Measurements from ENCODE around the gene YY1.
A peak's percentile ranks its signal among the peaks of the same experiment; 100 is the strongest.
"Not testable (repeated sequence)": the region's sequence is repeated elsewhere in the genome, so short reads cannot be mapped to it uniquely, and the experiment has no call there.

The YY1 gene

DNA sequence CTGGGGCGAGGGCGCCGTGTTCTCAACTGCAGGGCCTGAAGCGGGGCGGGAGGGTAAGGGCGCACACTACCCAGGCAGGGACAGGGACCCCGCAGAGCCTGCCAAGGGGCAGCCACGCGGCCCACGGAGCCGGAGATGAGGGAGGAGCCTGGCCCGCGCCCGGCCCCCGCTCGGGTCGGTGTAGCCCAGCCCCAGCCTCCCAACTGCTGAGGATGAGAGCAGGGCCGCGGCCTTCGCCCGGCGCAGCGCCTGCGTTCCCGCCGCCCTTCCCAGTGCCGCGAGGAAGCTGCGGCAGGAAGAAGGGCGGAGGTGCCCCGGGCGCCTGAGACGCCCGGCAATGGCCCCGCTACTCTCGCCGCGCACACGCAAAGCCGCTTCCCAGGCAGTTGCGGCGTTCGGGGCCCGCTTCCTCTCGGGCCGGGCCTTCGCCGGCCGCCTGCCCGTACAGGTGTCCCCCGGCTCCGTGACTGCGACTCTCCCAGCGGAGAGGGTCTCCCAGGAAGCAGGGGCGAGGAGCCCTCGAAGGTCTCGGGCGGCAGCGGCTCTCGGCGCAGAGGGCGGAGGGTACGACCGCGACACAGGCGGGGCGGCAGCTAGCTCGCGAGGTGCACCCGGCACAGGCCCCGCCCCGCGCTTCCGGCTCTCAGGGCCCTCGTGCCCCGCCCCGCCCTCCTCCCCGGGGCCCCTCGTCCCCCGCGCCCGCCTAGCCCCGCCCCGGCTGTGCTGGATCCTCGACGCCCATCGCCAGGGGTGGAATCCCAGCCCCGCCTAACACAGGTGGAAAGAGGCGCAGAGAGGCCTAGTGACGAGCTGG lies 24.8 kb upstream of the YY1 start:
- peak; percentile 94 for DNase-seq

DNA sequence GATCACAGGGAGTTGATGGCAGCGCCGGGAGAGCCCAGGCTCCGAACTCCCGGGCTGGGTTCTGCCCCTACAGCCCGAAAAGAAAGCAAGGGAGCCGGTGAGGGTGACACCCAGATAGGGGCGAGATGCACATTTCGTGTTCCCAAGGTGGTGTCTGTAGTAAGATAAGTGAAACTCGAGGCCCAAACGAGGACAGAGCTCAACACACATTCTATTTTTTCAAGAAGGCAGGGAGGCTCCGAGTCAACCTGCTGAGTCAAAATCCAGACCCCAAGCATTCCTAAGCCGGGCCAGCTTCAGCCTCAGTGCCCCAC lies 24.2 kb upstream of the YY1 start:
- DNase-seq: no peak

DNA sequence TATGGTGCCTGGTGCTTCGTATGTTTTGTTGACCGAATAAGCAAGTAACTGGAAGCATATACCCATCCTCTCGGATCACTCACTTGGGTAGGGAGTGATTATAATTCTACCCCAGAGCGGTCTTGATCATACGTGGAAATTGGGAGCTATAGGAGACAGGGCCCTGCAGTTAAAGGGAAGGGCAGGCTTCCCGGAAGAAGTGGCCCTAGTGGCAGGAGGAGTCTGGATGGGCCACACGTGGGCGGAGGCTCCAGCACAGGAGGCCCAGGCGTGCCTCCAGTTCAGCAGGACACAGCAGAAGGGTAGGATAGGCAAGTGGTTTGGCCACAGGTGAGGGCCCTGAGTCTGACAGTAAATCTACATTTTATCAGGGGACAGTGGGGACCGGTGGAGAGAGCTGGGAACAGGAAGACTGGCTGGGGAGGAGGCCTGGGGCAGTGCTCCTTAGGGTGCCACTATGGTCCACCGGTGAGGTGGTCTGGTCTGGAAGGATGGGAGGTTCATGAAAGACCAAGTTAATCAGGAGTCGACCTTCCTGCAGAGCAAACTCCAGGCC lies 23.5 kb upstream of the YY1 start:
- no peak for DNase-seq

DNA sequence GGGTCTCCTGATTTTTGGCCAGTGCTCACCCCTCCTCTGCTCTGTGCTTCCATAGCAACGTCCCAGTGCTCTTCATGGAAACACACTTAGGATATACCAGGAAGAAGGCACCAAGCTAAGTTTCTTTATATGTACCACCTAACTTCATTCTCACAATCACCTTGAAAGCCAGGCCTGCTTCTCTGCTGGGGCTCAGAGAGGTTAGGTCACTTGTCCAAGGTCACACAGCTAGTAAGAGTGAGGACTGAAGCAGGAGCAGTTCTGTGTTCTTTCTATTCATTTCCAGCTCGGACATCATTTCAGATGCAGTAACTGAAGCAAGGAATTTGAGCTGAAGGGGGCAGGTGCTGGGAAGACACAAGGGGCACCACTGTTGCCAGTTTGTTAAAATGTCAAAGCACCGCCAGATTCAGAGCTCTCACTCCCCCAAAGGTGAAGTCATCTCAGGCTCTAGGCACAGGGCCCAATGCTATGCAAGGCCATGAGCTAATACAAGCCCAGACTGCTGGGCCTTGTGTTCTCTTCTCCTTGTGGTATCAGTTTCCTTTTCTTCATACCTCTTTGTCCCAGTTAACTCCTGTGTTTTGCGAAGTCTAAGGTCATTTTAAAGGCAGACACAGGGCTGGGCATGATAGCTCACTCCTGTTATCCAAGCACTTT lies 19.7 kb upstream of the YY1 start:
- no peak for DNase-seq

DNA sequence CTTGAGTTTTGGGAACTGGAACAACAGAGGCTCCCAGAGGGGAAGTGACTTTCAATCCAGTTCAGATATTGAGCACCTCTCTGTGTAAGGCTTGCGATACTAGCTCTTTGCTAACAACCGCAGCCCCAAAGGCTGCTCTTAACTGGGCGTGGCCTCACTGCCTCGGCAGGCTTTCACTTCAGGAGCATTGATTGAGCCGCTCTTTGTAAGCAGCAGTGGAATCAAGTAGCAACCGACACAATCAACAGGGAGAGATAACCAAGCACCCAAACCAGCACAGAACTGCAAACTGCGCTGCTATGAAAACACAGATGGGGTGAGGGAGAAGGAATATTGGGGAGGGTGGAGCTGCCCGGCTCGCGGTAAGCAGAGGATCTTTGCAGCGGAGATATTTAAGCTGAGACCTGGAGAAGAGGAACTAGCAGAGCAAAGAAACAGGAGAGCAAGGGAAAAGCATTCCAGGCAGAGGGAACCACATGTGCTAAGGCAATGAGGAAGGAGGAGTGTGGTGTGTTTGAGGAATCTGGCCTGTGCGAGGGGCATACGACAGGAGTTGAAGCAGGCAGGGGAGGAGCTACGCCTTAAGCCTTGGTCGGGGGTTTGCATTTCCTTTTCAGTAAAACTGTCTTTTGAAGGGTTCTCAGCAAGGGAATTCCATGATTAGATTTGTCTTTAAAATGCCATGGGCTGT lies 17.3 kb upstream of the YY1 start:
- DNase-seq: peak; percentile 51

DNA sequence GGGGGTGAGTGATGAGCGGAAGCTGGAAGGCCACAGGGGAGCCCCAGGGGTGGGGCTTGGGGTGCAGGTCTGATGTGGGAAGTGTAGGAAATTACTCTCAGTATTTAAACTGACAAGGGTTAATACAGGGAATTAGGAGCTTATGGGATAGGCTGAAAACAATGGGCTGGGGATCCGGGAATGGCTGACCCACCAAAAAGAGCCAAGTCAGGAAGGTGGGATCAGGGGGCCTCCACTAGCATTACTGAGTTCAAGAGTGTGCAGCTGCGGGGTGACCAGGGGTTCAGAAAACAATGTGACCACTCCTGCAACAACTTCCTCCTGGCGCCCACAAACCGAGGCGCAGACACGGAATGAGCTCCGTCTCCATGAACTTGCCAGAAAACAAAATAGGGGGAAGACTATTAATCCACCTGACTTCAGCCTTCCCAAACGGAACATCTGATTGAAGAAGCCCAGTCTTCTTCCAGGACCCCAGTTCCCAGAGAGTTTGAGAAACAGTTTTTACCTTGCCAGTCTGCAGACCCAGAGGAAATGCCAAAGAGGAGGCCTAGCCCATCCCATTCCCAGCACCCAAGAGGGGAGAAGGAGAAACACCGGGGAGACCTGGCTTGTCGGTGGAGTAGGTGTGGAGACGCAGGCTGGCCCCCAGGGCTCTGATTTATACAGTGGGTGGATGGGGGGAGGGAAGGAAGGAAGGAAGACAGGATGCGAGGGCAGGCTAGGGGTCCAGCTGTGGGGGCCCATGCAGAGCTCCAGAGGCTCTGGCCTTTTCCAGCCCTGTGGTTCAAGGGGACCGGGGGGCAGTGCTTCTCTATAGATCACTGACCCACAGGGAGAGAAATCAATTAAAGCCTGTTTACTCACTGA lies 16.5 kb upstream of the YY1 start:
- DNase-seq: no peak

DNA sequence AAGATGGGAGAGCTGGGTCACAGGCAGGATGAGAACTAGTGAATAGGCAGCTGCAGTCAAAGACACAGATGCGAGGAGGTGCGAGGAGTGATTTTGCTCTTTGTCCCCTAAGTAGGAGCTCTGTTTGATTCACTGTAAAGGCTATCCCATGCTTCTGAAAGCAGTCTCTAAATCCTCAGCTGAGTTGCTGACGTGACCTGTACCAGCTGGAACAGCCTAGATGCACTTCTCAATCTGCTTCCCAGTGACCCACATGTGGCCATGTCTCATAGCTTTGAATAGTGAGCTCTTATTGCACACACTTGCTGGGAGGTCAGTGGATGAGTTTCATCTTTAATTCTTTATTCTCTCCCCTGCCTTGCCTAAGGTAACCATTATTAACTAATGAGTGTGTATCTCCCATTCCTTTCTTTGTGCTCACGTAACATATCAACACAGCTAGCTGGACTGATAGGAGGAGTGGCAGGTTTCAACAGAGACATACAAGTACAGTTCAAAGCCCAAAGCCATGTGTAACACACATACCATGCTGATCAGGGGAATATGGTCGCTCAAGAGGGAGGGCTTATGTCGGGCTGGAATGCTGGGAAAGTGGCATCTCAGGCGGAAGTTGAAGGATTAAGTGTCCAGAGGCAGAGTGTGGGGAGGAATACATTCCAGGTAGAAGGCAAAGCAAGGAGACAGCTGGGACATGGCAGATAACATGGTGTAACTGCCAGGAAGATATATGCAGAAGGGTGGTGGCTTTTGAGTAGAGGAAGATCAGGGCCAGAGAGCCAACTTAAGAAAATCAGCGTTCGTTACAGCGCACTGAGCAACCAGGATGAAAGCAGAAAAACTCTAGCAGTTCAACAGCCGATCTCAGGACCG lies 15.4 kb upstream of the YY1 start:
- DNase-seq: no peak

DNA sequence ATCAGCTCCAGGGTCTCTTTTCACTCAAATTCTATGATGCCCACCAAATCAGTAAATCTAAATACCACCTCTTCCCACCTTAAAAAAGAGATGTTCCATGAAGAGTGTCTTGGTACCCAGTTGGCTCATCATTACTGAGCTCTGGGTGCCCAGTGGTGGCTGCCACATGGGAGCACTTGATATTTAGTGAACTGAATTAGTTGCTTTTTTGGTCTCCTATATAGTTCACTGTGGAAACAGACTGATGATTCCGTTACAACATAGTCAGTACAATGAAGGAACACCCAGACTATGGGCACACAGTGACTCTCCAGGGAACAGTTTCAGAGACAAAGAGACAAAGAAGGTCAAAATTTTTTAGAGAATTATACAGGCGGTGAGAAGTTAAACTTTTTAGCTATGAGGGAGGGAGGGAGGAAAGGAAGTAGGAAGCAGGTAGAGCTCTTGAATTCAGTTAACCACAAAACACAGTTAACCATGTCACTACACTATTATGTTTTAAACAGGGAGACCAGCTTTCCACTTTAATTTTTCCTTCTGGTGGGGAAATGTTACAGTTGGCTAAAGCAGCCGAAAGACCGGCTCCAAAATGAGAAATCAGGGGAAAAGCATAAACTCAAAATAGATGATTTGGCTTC lies 14.6 kb upstream of the YY1 start:
- DNase-seq: no peak

DNA sequence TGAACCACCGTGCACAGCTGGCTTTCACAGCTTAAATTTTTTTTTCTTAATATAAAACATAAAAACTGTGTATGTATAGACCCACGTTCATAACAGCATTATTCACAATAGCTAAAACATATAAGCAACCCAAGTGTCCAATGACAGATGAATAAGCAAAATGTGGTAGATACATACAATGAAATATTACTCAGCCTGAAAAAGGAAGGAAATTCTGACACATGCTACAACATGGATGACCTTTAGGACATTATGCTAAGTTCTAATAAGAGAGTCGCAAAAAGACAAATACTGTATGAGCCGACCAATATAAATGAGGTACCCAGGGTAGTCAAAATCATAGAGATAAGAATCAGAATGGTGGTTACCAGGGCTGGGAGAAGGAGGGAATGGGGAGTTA lies 13.8 kb upstream of the YY1 start:
- no peak for DNase-seq

DNA sequence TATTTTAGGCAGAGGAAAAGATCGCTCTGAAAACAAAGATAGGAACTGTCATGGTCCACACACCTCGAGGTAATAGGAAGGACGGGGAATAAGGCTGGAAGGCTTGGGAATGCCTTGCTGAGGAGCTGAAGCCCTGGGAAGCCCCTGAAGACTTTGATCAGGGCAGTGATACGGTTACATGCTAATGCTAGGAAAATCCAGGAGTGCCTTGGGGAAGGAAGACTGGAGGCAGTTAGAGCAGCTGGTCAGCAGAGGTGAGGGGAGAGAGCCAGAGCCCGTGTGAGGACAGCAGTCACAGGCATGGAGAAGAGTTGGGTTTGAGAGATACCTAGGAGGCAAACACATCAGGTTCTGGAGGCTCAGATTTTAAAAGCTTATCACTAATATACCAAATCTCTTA lies 8.6 kb upstream of the YY1 start:
- DNase-seq: no peak

DNA sequence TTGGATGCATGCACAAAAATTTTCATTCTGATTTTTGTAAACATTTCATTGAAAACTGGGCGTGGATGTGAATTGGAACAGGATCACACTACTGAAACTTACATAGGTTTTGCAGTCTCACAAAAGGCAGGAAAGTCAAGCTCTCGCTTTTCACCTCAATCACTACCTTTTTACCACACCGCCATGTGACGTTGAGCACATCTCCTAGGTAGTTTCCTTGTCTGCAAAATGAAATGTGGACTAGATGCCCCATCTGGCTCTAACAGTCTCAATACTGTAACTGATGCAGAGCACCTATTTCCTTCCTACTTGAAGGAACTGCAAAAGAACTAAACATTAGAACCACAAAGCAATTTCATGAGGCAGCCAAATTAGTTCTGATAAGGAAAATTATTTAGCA lies 4.4 kb upstream of the YY1 start:
- DNase-seq: no peak

DNA sequence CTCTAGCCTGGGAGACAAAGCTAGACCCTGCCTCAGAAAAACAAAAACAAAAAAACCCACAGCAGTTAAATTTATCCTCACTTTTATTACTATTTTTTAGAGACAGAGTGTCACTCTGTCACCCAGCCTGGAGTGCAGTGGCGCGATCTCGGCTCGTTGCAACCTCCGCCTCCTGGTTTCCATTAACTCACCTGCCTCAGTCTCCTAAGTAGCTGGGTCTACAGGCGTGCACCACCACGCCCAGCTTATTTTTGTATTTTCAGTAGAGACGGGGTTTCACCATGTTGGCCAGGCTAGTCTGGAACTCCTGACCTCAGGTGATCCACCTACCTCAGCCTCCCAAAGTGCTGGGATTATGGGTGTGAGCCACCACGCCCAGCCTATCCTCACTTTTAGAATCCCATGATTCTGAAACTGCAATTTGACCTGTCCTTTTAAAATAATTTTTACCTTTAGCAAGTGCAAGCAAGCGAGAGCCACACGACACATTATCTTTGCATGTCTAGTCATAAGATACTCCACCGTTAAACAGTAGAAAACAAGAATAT lies 2.6 kb upstream of the YY1 start:
- not testable (repeated sequence) for DNase-seq

DNA sequence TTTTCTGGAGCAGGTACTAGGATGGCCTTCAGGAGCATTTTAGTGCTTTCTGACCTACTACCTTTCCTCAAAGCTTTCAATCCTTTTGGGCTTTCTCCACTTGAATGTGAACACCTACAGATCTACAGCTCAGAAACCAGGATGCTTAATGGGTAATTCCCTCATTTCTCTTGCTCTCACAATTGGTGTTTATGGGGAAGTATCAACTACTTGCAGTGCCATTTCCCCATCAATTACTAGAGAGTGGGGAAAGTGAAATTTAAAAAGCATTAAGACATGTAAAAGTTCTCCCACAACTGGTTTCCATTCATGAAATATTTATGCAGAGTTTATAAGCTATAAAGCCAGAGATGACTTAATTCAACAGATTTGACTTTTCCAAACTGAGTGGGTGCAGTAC lies 2.1 kb upstream of the YY1 start:
- DNase-seq: no peak

DNA sequence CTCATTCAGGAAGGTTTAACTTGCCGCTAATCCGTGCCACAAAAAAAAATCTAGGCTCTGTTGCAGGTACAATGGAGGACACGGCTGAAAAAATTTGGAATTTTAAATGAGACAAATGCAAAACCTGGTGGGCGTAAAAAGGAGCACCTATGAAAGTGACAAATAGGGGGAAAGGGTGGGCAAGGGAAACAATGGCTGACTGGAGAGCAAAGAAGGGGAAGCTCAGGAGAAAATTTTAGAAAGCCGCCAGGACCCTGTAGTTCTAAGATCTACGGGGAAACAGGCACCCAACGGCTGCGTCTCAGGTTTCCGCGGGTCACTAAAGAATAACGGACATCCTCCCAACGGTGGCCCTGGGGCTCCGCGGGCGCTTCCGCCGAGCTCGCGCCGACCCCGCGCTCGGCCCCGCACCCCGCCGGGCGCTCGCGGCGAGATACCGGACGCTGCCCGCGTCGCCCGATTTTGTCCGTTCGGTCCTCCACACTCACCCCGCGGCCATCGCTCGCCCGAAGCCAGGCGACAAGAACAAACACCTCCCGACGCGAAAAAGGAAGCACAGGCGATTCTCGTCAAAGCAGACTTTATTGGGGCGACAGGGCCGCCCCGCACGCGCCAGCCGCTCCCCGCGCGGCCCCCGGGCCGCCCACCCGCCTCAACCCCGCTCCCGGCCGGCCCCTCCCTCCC lies 1.1 kb upstream of the YY1 start:
- peak; percentile 59 for DNase-seq

DNA sequence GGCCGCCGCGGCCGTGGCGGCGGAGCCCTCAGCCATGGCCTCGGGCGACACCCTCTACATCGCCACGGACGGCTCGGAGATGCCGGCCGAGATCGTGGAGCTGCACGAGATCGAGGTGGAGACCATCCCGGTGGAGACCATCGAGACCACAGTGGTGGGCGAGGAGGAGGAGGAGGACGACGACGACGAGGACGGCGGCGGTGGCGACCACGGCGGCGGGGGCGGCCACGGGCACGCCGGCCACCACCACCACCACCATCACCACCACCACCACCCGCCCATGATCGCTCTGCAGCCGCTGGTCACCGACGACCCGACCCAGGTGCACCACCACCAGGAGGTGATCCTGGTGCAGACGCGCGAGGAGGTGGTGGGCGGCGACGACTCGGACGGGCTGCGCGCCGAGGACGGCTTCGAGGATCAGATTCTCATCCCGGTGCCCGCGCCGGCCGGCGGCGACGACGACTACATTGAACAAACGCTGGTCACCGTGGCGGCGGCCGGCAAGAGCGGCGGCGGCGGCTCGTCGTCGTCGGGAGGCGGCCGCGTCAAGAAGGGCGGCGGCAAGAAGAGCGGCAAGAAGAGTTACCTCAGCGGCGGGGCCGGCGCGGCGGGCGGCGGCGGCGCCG lies 381 bp downstream of the YY1 start:
- DNase-seq: peak; percentile 47

DNA sequence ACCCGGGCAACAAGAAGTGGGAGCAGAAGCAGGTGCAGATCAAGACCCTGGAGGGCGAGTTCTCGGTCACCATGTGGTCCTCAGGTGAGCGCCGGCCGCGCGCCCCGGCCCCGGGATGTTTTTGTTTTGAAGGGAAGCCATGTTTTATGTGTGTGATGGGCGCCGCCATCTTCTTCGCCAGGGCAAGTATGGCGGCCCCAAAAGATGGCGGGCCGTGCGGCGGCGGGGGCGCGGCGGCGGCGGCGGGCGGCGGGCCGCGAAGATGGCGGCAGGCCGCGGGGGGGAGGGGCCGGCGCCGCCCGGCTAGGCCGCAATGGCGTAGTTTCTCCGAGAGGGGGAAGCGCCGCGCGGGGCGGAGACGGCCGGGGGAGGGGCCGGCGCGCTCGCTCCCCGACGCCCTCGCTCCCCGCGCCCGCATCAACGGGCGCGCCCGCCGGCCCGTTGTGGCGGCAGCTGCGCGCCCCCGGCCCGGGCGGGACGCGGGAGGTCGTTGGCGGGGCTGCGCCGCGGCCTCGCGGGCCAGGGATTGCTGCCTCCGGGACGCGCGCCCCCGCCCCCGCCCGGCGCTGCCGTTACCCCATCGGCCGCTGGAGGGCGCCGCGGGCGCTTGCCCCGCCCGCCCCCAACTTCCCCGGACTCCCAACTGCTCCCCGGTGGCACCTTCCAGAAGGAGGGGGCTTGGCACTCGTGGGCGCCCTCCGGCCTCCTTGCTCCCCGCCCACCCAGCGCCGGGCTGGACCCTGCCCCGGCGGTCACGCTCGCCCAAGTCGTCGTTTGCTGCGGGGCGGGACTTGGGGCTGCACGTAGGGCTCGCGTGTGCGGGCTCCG lies 1.1 kb downstream of the YY1 start:
- DNase-seq: peak; percentile 85

DNA sequence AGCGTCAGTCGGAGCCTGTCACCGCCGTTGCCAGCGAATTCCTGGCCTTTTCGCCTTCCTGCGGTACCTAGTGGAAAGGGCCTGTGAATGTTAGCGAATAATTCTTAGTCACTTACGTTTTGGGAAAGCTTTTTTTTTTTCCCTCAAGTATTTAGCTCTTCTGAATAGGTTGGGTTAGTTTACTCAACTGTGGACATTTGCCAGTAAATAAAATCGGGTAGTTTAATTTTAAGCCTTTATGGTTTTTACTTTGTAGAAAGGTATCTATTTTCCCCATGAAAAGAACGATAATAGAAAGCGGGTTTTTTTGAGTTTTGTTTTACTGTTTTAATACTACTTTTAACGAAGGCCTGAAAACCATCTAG lies 1.7 kb downstream of the YY1 start:
- DNase-seq: no peak

DNA sequence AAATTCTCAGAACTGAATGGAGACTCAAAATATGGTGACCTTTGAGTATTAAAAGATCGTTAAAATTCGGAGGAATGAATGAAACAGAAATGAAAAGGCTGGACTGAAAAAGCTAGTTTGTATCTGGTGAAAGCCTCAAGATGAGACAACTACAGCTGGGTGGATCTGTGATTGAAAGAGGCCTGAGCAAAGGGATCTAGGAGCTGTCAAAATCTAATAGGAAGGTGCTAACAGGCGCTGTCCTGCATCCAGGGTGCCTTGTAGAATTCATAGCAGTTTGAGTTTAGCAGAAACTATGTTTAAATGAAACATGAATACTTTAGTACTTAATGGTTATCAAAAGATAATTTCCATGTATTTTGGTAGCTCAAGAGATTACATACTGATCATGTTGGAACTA lies 2.3 kb downstream of the YY1 start:
- no peak for DNase-seq

DNA sequence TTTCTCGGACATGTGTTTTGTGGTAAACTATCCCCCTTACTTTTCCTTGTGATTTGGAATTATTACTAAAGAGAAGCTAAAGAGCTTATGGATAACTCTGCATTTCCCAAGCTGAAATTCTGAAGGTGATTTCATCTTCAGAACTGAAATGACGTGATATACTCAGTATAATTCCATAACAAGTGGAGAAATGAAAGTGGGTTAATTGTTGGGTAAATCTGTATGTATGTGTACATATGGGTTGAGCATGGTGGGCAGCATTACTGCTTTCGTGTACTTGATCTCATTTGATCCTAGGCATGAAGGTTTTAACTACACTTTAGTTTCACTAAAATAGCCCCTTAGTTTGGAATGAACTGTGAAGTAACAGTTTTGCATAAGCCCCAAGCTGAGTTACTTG lies 4.1 kb downstream of the YY1 start:
- DNase-seq: no peak
